Measurements from ENCODE around the gene SLC12A2.

- no peak for TF ChIP-seq CTCF (IDR thresholded peaks at IDR 0.05)
- TF ChIP-seq POLR2A (IDR thresholded peaks at IDR 0.05) = no peak
Measured at GRCh38 chr5:128085413-128085812, 1.8 kb downstream of the SLC12A2 start.
